H54 (cell line): ENCODE data around the gene ARHGAP25.

Experiments
- DNase-seq: peaks from one replicate; pipeline ENCODE4 v3.0.0; 2011; ENCODE audit warnings: low spot score, mixed read lengths; ENCODE audit not compliant: insufficient read length
- FAIRE-seq: peaks from 3 replicates; lab custom pipeline; 2011; peaks lifted over from hg19 to GRCh38; lab: Jason Lieb, UNC
- POLR2A ChIP-seq: IDR thresholded peaks from 2 replicates; pipeline ENCODE4 v1.6.1; 2011; ENCODE audit warnings: low read depth, mild to moderate bottlenecking, low read length

ARHGAP25 gene

GRCh38 chr2:68755071-68755470 is 20.5 kb downstream of the ARHGAP25 start:
- no peak for TF ChIP-seq POLR2A
- FAIRE-seq (no peak), DNase-seq (no peak)

GRCh38 chr2:68756178-68756577 is 21.6 kb downstream of the ARHGAP25 start:
- no peak for FAIRE-seq
- TF ChIP-seq POLR2A, result no peak
- DNase-seq, result no peak

GRCh38 chr2:68757081-68757480 is 22.5 kb downstream of the ARHGAP25 start:
- FAIRE-seq, result no peak
- DNase-seq, result no peak
- TF ChIP-seq POLR2A, result no peak

- no peak for TF ChIP-seq POLR2A
- FAIRE-seq (no peak), DNase-seq (no peak)
Measured at GRCh38 chr2:68762100-68762499, 27.5 kb downstream of the ARHGAP25 start.

- FAIRE-seq (no peak), DNase-seq (no peak)
- TF ChIP-seq POLR2A, result no peak
Measured at GRCh38 chr2:68762665-68763064, 28.1 kb downstream of the ARHGAP25 start.

- no peak for TF ChIP-seq POLR2A
- peak; percentile 36 for FAIRE-seq
- DNase-seq, result no peak
Measured at GRCh38 chr2:68764041-68764805, 29.6 kb downstream of the ARHGAP25 start.

GRCh38 chr2:68764806-68765311 is 30.2 kb downstream of the ARHGAP25 start:
- TF ChIP-seq POLR2A, result no peak
- FAIRE-seq, result no peak

GRCh38 chr2:68765739-68766375 is 31.2 kb downstream of the ARHGAP25 start:
- no peak for TF ChIP-seq POLR2A
- DNase-seq, result peak; percentile 19
- no peak for FAIRE-seq

More at GRCh38 chr2:68764806-68765311, 30.2 kb downstream of the ARHGAP25 start:
- DNase-seq, result no peak

- DNase-seq, result no peak
- no peak for TF ChIP-seq POLR2A
- no peak for FAIRE-seq
Measured at GRCh38 chr2:68766376-68766845, 31.8 kb downstream of the ARHGAP25 start.

GRCh38 chr2:68767031-68767961 is 32.7 kb downstream of the ARHGAP25 start:
- FAIRE-seq, result no peak
- TF ChIP-seq POLR2A, result no peak
- no peak for DNase-seq

GRCh38 chr2:68767996-68768395 is 33.4 kb downstream of the ARHGAP25 start:
- FAIRE-seq, result no peak
- TF ChIP-seq POLR2A, result no peak
- DNase-seq, result no peak

- FAIRE-seq, result no peak
- no peak for DNase-seq
- TF ChIP-seq POLR2A, result no peak
Measured at GRCh38 chr2:68768461-68768860, 33.9 kb downstream of the ARHGAP25 start.

- TF ChIP-seq POLR2A, result no peak
- FAIRE-seq, result no peak
Measured at GRCh38 chr2:68768951-68769350, 34.3 kb downstream of the ARHGAP25 start.

More at GRCh38 chr2:68768951-68769350, 34.3 kb downstream of the ARHGAP25 start:
- no peak for DNase-seq
